NCI-H146 treated with DMSO at 0.1 percent for 48 hours (cell line): ENCODE measurements around the gene GNG4.
"Not testable (repeated sequence)": the region's sequence is repeated elsewhere in the genome, so short reads cannot be mapped to it uniquely, and the experiment has no call there.

Experiments
- DNase-seq: peaks from one replicate; lab custom pipeline; 2025; ENCODE audit not compliant: unreplicated experiment; lab: John Stamatoyannopoulos, UW

Gene GNG4

GRCh38 chr1:235545292-235545930 lies 104.2 kb downstream of the GNG4 start:
- no peak for DNase-seq

- not testable (repeated sequence) for DNase-seq
These were observed 106.7 kb downstream of the GNG4 start for GRCh38 chr1:235542845-235543244.

GRCh38 chr1:235533476-235534168 lies 116.0 kb downstream of the GNG4 start:
- no peak for DNase-seq

- DNase-seq = no peak
These were observed 117.2 kb downstream of the GNG4 start for GRCh38 chr1:235532360-235532759.

- no peak for DNase-seq
These were observed 122.3 kb downstream of the GNG4 start for GRCh38 chr1:235527196-235527814.

GRCh38 chr1:235525314-235525713 lies 124.3 kb downstream of the GNG4 start:
- DNase-seq = no peak

GRCh38 chr1:235516862-235517446 lies 132.6 kb downstream of the GNG4 start:
- DNase-seq = peak; percentile 10

GRCh38 chr1:235515844-235516512 lies 133.6 kb downstream of the GNG4 start:
- DNase-seq = no peak

GRCh38 chr1:235513495-235514366 lies 135.9 kb downstream of the GNG4 start:
- DNase-seq = peak; percentile 61

- no peak for DNase-seq
These were observed 137.9 kb downstream of the GNG4 start for GRCh38 chr1:235511470-235512240.

GRCh38 chr1:235510823-235511222 lies 138.8 kb downstream of the GNG4 start:
- DNase-seq = no peak

- DNase-seq = no peak
These were observed 142.0 kb downstream of the GNG4 start for GRCh38 chr1:235507623-235508022.

GRCh38 chr1:235504494-235505222 lies 144.9 kb downstream of the GNG4 start:
- DNase-seq = peak; percentile 97

- no peak for DNase-seq
These were observed 145.5 kb downstream of the GNG4 start, which contains the start of gene B3GALNT2 for GRCh38 chr1:235504122-235504493. Gene B3GALNT2 (minus strand): TSS chr1:235504452. CDS start chr1:235504252, 200 bp downstream.

- peak; percentile 69 for DNase-seq
These were observed 146.0 kb downstream of the GNG4 start for GRCh38 chr1:235503403-235504121.

- DNase-seq = no peak
These were observed 146.8 kb downstream of the GNG4 start for GRCh38 chr1:235502601-235503402.

GRCh38 chr1:235500971-235501540 lies 148.5 kb downstream of the GNG4 start:
- no peak for DNase-seq
